ENCODE results near the gene NEK8. TPM values are rescaled to one million over a fixed set of nuclear protein-coding genes. Genes with fewer than 3 reads are reported as not detected.
"Not testable (repeated sequence)": the region's sequence is repeated elsewhere in the genome, so short reads cannot be mapped to it uniquely, and the experiment has no call there.

The NEK8 gene
- total RNA-seq, 1 experiment from 2014 or later = 3.4 TPM

DNA sequence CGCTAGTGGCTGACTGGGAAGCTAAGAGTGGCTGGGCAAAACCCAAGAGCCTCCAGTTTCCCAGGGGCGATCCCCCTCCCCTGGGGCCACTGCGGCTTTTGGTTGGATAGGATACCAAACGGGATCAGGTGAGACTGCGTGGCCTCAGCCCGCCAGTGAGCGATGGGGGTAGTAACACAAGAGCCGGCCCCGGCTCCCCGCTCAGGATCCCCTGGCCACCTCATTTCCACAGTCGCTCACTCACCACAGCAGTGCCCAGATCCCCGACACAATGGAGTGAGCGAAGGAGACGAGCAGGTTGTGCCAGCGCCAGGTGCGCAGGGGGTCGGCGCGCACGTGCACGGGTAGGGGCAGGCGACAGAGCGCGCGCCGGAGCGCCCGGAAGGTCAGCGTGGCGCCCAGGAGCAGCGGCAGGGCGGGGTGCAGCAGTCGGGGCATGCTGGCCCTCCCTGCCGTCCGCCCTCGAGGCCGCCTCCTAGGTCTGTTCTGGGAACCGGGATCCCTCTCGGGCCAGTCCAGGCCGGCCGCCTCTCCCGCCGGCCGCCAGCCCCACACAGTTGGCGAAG lies 2.8 kb upstream of the NEK8 start:
- DNase-seq (ENCODE audit: low read depth) = peak; percentile 80

DNA sequence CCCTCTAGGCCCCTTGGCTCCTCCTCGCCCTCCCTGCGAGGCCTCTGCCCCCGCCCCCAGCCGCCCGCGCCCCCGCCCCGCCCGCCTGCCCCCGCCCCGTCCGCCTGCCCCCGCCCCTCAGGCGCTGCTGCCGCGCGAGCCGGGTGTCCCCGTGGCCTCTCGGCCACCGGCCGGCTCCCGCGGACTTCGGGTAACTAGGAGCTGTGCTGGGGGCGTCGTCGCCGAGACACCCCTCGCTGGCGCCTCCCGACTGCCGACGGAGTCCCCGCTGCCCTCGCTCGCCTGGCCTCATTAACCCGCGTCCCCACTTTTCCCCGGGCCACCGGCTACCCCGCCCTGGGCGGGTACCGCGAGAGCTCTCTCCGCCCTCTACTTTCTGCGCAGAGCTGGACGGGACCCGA lies 2.4 kb upstream of the NEK8 start, which contains the start of gene TLCD1:
TLCD1 (minus strand) TSS at position 8 of the 401 bp plus-strand sequence. CDS start 136 bp downstream, outside the sequence.
- no peak for DNase-seq (ENCODE audit: low read depth)

DNA sequence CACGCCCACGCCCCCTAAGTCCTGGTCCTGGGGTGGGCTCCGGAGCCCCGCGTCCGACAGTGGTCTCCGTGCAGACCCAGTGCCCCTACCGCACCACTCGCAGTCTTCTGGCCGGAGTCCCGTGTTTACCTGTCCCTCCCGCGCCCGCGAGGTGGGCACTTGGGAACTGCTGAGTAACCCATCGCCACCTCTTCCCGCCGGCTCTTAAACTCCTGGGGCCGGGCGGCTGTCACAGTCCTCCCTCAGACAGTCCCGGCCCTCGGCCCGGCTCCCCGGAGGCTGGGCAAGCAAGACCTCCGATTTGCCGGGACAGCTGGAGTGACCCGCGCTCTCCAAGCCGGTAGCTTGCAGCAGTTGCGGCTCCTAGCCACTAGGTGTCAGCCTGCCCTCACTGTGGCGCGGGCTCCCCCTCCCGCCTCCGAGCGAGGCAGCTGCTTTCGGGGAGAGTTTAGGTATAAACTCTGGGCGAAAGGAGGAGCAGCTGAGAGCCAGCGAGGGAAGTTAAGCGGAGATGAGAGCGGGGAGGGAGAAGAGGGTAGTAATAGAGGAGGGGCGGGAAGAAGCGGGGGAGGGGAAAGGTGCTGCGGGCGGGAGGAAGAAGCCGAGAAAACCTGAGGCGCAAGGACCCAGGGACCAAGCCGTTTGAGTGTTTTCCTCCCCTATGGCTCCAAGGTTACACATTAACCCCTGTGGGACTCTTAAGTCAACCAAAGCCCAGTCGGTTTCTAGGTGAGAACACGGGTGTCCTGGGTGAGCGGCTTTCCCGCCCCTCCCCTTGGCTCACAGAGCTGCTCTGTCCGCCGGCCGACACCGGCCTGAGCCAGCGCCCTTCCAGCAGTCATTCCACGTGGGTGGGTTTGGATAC lies 1.7 kb upstream of the NEK8 start:
- peak; percentile 93 for DNase-seq (ENCODE audit: low read depth)

DNA sequence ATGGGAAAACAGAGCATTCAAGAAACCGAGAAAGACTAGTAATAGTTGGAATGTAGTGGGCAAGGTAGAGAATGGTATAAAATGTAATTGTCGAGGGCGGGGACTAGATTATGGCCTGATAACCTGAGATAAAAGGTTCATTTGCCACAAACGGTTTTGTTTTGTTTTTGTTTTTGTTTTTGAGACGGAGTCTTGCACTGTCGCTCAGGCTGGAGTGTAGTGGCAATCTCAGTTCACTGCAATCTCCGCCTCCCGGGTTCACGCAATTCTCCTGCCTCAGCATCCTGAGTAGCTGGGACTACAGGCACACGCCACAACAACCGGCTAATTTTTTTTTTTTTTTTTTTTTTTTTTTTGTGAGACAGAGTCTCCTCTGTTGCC lies 1.4 kb downstream of the NEK8 start:
- DNase-seq (ENCODE audit: low read depth) = no peak

DNA sequence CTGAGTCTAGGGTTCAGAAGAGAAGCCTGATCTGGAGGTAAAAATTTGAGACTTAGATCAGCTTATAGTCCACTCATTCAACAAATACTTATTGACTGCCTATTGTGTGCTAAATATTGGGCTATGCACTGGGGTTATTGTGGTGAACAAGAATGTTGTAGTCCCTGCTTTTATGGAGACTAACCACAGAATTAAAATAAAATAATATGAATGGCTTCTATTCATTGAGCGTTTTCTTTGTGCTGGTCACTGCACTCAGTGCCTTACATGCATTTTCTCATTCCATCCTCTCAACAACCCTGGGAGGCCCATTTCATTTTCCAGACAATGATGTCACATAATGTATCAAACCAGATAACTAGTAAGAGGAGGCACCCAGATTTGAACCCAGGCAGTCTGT lies 4.8 kb downstream of the NEK8 start:
- DNase-seq (ENCODE audit: low read depth) = no peak

DNA sequence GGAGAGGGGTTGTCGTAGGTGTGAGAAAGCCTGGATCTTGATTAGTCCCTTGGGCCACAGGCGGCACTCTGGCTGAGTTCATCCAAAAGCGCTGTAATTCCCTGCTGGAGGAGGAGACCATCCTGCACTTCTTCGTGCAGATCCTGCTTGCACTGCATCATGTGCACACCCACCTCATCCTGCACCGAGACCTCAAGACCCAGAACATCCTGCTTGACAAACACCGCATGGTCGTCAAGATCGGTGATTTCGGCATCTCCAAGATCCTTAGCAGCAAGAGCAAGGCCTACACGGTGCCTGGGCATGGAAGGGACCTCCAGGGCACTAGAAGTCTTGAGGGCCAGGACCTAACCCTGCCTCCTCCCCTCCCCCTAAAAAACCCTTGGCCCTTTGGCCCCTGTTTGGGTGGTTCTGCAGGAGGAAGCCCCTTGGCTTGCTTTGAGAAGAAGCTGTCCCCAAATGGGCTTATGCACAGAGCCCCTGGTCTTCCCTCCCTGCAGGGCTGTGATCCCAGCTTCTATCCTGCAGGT lies 6.2 kb downstream of the NEK8 start:
- no peak for DNase-seq (ENCODE audit: low read depth)

DNA sequence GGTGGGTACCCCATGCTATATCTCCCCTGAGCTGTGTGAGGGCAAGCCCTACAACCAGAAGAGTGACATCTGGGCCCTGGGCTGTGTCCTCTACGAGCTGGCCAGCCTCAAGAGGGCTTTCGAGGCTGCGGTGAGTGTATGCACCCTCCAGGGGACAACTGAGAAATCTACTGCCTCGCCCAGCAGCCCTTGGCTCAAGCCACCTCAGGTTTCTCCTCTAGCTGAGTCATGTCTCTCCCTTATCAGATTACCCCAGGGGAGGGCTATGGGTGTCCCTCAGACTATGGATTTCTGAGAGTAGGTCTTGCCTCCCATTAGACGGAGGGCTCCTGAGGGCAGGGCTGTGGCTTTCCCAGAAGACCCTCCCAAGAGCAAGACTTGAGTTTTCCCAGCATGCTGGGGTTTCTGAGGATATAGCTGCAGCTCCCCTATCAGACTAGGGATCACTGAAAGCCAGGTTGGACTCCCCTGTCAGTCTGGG lies 6.7 kb downstream of the NEK8 start:
- no peak for DNase-seq (ENCODE audit: low read depth)

DNA sequence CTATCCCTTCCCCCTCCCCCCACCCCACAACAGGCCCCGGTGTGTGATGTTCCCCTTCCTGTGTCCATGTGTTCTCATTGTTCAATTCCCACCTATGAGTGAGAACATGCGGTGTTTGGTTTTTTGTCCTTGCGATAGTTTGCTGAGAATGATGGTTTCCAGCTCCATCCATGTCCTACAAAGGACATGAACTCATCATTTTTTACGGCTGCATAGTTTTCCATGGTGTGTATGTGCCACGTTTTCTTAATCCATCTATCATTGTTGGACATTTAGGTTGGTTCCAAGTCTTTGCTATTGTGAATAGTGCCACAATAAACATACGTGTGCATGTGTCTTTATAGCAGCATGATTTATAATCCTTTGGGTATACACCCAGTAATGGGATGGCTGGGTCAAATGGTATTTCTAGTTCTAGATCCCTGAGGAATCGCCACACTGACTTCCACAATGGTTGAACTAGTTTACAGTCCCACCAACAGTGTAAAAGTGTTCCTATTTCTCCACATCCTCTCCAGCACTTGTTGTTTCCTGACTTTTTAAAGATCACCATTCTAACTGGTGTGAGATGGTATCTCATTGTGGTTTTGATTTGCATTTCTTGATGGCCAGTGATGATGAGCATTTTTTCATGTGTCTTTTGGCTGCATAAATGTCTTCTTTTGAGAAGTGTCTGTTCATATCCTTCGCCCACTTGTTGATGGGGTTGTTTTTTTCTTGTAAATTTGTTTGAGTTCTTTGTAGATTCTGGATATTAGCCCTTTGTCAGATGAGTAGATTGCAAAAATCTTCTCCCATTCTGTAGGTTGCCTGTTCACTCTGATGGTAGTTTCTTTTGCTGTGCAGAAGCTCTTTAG lies 7.6 kb downstream of the NEK8 start:
- not testable (repeated sequence) for DNase-seq (ENCODE audit: low read depth)

DNA sequence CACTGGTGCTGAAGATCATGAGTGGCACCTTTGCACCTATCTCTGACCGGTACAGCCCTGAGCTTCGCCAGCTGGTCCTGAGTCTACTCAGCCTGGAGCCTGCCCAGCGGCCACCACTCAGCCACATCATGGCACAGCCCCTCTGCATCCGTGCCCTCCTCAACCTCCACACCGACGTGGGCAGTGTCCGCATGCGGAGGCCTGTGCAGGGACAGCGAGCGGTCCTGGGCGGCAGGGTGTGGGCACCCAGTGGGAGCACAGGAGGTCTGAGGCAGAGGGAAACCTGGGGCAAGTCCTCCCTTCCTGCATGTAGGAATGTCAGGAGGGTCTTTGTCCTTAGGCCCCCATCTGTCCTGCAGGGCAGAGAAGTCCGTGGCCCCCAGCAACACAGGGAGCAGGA lies 8.7 kb downstream of the NEK8 start:
- no peak for DNase-seq (ENCODE audit: low read depth)

DNA sequence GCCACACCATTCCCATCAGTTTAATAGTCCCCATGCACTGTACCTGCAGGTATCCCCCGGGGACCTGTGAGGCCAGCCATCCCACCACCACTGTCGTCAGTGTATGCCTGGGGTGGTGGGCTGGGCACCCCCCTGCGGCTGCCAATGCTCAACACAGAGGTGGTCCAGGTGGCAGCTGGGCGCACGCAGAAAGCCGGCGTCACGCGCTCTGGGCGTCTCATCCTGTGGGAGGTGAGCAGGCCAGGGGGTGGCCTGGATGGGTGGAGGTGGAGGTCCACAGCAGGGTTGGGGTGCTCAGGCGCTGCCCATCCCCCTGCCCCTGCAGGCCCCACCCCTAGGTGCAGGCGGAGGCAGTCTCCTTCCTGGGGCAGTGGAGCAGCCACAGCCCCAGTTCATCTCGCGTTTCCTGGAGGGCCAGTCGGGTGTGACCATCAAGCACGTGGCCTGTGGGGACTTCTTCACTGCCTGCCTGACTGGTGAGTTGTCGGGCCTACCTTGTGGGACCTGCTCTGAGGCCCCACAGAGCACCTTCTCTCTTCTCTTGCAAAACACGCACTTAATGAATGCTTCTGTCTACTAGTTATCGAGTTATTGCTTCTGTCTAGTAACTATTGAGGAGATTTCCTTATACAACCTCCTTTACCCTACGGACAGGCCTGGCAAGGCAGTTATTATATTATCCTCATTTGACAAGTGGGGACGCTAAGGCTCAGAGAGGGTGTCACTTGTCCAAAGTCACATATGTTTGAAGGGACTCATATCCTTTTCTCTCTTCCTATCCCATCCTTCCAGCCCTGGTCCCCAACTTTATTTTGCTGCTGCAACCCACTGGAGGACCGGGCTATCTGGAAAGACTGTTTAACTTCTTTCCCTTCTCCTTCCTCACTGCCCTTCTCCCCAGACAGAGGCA lies 9.4 kb downstream of the NEK8 start:
- DNase-seq (ENCODE audit: low read depth) = no peak

DNA sequence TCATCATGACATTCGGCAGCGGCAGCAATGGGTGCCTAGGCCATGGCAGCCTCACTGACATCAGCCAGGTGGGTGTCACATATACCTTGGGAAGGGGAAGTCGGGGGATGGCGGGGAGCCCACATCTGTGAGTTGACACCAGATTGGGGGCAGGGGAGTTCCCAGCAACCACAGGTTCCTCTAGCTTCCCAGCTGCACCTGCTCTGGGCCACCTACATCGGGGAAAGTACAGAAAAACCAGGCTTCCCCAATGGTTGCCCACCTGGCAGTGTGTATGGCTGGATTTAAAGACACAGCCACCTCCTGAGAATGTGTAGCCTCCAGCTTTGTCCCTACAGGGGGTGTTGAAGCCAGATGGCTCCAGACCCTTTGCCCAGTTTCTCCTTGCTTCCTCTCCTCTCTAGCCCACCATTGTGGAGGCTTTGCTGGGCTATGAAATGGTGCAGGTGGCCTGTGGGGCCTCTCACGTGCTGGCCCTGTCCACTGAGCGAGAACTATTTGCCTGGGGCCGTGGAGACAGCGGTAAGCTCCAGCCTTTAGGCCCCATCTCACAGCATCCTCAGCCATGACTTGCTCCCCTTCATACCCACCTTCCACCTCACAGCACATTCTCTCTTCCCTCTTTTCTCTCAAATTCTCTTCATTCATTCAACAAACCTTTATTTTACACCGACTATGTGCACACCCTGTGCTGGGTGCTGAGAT lies 10.2 kb downstream of the NEK8 start:
- no peak for DNase-seq (ENCODE audit: low read depth)

DNA sequence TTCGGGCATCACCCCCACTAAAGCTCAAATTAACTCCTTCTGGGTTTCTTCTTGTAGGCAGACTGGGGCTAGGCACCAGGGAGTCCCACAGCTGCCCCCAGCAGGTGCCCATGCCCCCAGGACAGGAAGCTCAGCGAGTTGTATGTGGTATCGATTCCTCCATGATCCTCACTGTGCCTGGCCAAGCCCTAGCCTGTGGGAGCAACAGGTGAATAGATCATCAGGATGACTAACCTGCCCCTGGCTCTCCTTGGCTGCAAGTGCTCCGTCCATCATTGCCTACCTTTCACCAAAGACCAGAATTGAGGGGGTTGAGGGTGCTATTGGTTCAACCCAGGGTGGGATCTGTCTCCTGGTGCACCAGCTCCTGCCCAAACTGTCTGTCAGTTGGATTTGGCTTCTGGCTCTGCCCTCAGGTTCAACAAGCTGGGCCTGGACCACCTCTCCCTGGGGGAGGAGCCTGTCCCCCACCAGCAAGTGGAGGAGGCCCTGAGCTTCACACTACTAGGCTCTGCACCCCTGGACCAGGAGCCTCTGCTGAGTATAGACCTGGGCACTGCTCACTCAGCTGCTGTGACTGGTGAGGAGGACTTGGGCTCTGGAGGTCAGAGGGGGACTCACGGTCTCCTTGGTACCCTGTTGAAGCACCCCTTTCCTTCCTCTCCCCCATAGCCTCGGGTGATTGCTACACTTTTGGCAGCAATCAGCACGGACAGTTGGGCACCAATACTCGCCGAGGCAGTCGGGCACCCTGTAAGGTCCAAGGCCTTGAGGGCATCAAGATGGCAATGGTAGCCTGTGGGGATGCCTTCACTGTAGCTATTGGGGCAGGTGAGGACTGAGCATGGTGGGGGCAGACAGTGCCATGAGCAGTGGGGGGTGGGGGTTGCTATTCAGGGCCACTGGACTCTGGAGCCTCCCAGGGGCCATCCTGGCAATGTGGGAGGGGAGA lies 12.1 kb downstream of the NEK8 start:
- DNase-seq (ENCODE audit: low read depth) = no peak

DNA sequence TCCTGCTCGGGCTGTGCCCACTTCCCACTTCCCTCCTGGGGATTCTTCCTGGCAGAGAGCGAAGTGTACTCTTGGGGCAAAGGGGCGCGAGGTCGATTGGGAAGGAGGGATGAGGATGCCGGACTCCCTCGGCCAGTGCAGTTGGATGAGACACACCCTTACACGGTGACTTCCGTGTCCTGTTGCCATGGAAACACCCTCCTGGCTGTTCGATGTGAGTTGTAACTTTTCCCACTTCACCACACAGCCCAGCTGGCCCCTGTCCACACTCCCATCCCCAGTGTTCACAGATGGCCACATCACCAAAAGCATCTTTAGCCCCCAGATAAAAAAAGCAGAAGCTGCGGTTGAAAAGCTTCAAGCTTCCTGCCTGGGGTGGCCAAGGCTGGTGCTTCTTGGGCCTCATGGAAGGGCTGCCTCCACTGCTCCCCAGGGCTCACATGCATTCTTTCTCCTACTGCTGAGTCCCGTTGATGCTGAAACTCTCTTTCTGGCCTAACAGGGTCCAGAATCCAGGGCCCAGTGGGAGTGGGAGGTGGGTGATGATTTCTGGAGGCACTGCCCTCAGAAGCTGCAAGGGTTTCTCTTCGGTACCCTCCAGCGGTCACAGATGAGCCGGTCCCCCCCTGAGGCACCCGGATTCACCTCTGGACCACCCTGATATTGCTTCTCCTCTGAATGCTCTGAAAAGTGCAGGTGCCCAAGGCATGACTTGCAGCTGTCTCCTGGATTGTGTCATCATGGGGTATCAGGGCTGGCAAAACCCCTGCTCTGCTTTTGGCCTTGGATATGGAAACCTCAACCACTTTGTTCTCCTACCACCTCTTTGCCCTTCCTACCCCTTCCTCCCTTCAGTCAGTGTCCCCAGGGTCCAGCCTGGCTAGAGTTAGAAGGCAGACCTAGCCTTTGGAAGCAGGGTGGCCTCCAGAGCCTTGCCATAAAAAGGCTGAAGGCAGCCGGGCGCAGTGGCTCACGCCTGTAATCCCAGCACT lies 13.1 kb downstream of the NEK8 start:
- no peak for DNase-seq (ENCODE audit: low read depth)

DNA sequence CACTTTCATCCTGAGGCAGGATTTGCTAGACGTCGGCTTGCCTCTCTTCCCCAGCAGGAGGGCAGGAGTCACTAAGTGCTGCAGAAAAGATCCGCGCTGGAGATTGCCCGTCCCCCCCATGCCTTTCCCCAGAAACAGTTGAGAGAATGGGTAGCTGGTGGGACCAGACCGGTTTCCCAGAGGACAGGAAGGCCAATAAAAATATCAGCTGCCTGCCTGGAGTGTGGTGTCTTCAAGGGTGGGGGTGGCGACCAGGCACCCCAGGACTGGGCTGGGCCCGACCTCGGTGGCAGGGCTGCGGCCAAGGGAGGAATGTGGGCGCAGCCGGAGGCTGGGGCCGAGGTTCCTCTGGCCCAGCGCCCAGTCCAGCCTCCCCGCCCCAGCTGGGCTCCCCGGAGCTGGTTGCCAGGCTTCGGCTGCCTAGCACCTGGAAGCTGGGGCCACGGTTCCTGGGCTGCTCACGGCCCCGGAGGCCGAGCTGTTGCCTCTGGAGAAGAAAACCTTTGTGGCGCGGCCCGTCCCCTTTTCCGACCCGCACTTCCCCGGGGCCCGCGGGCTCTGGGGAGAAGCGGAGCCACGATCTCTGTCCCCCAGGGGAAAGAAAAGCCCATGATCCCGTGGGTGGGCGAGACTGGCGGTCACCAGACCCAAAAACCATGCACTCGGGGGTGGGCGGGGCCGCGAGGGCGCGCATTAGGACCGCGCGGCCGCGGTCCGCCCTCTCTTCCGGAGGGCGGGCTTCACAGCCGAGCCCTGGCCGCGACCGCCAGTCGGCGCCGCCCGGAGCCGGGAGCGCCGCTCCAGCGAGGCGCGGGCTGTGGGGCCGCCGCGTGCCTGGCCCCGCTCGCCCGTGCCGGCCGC lies 14.9 kb downstream of the NEK8 start, which contains the start of gene TRAF4:
TRAF4 (plus strand) TSS at position 769 of the 861 bp plus-strand sequence. CDS start 102 bp downstream, outside the sequence.
- peak; percentile 92 for DNase-seq (ENCODE audit: low read depth)

DNA sequence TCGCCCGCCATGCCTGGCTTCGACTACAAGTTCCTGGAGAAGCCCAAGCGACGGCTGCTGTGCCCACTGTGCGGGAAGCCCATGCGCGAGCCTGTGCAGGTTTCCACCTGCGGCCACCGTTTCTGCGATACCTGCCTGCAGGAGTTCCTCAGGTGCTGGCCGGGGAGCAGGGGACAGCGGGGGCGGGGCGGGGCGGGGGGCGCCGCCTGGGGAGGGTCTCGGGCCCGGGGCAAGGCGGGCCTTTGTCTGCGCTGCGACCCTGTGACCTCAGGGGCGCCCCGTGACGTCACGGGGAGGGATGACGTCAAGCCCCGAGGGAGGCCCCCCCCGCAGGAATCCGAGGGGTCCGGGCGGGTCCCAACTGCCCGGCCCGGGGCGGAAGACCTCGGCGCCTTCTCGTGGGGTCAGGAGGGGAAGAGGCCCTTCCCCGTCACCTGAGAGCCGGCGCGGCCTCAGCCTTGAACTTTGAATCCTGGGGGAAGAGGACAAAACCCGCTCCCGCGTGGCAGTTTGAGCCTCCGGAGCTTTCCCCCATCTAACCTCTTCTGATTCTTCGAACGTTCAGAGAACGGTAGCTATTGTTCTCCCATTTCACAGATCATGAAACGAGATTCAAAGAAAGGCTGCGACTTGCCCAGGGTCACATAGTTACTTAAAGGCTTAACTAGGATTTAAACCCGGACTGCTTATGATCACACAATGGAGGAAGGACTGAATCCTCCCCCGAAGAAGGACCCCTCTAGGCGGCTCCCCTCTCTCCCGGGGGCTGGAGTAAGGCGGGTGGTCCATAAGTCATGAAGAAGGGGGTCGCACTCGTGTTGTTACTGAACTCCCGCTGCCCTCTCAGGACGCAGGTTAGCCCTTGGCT lies 15.8 kb downstream of the NEK8 start:
- peak; percentile 58 for DNase-seq (ENCODE audit: low read depth)

All from LHCN-M2 (cell line).